Right renal cortex interstitium (tissue), 3 donors: ENCODE data around the gene LASP1. TPM values are rescaled to one million over a fixed set of nuclear protein-coding genes. Genes with fewer than 3 reads are reported as not detected.

Source experiments
- DNase-seq, 3 donors: peaks; one replicate each; pipeline ENCODE4 v3.0.0-alpha.2; 2013; ENCODE audit warnings: low read depth in 3 of 3, low spot score in 2 of 3
- polyA plus RNA-seq, 3 donors: library from polyadenylated mRNA; unstranded; fragments of 120-200 nt; gene quantifications; one replicate each; pipeline ENCODE4 v1.2.1, GENCODE V29; 2013; ENCODE audit not compliant: insufficient read length in 3 of 3

The LASP1 gene
- polyA plus RNA-seq, 3 donors = 131 to 148 (median 140) TPM

DNA sequence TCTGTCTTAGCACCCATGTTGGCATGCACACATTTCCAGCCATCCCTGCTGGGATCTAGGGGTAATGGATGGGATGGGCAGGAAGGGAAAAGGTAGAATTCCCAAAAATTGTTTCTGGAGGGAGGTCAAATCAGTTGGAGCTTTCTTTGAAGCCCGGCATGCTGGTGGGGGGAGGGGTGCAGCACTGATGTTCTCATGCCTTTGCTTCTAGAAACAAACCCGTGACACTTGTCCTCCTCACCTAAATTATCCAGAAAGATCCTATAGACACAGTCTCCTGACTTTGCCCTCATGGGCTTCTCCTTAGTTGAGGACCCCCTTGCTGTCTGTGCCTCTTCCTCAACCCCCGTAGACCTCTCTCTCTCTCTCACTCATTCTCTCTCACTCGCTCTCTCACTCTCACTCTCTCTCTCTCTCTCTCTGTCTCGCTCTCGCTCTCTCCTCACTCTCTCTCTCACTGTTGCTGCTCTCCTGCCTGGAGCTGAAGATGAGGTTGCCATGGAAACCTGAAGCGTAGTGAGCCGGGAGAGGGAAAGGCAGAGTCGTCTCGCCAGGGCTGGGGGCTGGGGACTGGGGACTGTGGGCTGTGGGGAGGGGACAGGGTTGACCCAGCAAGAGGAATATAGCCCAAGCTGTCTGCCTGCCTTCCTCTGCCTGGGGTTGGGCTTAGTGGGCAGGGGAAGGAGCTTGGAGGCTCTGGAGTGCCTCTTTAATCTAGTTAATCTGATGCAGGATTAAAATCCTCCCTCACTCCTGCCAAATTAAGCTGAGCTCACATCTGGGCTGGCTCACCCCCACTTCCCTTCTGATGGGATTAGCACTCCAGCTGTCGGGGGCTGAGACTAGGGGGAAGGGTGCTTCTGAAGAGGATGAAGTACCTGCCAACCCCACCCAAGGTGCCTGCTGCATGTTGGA lies 16.1 kb downstream of the LASP1 start:
- DNase-seq = no peak

DNA sequence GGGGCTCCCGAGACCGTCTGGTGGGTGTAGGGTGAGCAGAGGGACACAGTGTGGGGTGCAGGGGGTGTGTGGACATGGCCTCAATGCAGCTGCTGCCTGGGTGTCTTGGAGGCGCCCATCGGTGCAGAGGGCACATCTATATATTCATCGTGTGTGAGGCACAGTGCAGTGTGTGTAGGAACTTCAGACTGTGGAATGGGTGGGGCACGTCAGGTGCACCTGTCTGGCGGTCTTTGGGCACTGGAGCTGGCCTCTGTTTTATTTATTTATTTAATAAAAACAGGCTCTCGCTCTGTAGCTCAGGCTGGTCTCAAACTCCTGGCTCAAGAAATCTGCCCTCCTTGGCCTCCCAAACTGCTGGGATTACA lies 16.8 kb downstream of the LASP1 start:
- DNase-seq = no peak

DNA sequence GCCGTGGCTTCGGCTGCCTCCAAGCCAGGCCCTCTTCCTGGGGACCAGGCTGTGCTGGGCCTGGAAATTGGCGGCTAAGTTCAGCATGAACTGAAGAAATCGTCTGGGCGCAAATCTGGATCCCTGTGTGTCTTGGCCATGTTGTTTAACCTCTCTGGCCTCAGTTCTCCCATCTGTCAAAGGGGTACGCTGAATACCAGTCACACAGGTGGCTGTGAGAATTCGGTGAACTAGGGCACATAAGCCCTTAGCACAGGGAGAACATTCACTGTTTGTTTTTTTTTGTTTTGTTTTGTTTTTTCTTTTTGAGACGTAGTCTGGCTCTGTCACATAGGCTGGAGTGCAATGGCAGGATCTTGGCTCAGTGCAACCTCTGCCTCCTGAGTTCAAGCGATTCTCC lies 19.0 kb downstream of the LASP1 start:
- no peak for DNase-seq

GRCh38 chr17:38889745-38890409 lies 20.0 kb downstream of the LASP1 start:
- no peak for DNase-seq

DNA sequence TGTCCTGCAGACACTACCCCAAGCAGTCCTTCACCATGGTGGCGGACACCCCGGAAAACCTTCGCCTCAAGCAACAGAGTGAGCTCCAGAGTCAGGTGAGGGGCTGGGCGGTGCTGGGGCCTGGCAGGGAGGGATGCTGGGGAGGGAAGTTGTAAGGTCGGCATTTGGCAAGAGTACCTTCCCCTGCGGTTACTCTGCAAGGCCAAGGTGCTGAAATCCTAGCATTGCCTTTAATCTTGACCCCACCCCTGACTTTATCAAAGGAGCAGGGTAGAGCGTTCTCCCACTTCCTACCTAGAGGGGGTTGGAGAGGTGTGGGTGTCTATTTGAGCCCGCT lies 20.5 kb downstream of the LASP1 start:
- no peak for DNase-seq

- DNase-seq = no peak
Measured at GRCh38 chr17:38891441-38891840, 21.6 kb downstream of the LASP1 start.

DNA sequence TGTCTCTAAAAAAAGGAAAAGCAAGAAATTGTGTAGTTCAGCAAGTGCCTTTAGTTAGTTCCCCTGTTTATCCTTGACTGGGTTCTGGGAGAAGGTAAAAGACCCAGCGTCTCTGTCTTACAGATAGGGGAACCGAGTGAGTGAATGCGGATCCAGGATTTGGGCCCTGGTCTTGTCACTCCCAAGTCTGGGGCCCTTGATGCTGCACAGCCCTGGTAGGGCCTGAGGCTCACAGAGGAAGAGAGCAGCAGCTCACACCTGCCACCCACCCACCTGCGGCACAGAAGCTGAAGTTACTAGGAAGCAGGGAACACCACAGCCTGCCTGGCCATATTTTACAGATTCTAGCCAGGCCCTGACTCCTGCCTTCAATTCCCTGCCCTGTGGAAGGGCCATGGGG lies 22.2 kb downstream of the LASP1 start:
- DNase-seq = no peak

- DNase-seq = no peak
Measured at GRCh38 chr17:38892620-38893019, 22.8 kb downstream of the LASP1 start.

- no peak for DNase-seq
Measured at GRCh38 chr17:38893113-38893512, 23.3 kb downstream of the LASP1 start.

DNA sequence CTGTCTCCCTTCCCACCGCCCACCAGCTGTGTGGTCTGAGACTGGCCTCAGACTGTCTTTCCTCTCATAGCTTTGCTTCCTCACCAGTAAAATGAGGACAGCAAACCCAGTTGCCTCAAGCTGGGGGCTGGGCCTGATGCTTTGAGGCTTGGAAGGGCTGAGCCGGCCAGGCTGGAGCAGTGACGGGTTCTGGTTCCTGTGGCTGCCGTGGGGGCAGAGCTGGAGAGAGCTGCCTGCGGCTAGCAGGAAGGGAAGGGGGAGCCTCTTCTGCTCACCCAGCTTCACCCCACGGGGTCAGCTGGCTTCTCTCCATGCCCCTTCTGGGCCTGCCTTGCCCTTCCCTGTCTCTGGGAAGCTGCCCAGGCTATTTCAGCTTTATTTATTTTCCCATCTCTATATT lies 23.7 kb downstream of the LASP1 start:
- no peak for DNase-seq

- DNase-seq = no peak
Measured at GRCh38 chr17:38894276-38894675, 24.4 kb downstream of the LASP1 start.

GRCh38 chr17:38896346-38896954 lies 26.6 kb downstream of the LASP1 start:
- no peak for DNase-seq

DNA sequence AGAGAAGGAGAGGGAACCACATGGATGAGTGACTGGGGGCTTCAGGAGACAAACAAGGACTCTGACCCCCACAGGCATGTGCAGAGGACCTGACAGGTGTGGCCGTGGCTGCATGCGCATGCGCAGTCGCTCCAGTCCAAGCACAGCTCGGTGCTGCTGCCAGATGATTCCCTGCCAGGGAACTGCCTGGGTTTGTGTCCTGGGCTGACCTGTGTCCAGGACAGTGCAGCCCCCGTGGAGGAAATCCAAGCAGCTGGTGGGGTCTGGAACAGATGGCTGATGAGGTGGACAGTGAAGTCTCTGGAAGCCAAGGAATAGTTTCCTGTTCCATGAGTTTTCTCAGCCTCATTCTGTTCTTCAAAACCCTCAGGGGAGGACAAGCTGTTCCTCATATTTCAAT lies 27.3 kb downstream of the LASP1 start:
- DNase-seq = no peak

DNA sequence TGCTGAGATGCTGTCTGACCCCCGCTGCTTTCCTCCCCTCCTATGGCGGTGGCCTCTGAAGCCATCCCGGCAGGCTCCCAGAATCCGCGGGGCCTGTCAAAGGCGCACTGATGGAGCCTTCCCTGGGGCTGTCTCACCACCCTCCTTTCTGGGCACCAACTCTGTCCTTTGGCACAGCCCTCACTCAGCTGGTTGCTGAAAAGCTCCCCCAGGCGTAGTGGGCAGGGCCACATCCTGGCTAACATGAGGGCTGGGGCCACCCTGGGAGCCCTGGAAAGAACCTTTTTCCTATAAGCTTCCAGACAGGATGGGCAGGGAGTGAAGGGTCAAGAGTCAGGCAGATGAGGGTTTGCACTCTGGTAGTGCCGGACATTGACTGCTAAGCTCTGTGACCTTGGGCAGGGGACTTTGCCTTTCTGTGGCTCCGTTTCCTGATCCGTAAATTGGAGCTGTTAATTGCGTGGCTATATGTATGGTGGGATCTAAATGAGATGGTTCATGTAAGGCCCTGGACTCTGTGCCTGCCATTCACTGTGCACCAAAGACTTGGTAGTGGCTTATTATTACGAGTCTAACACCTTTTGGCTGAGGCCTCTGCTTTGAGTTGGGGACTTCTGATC lies 27.9 kb downstream of the LASP1 start:
- DNase-seq = no peak

- DNase-seq = no peak
Measured at GRCh38 chr17:38898291-38898679, 28.4 kb downstream of the LASP1 start.

GRCh38 chr17:38898812-38899348 lies 29.0 kb downstream of the LASP1 start:
- DNase-seq = no peak

DNA sequence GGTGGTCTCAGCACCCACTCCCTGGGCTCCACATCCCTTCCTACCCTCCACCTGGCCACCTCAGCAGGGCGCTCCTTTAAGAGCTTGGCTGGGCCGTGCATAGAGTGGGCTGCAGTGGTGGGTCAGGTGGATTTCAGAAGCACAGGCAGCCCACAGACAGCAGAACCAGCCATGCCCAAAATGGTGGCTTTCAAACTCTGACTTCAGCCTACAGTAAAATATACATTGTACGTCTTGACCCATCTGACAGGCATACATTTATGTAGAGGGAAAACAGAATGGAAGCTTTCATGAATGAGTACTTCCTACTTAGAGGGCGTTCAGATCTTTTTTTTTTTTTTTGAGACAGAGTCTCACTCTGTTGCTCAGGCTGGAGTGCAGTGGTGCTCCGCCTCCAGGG lies 29.6 kb downstream of the LASP1 start:
- DNase-seq = no peak

DNA sequence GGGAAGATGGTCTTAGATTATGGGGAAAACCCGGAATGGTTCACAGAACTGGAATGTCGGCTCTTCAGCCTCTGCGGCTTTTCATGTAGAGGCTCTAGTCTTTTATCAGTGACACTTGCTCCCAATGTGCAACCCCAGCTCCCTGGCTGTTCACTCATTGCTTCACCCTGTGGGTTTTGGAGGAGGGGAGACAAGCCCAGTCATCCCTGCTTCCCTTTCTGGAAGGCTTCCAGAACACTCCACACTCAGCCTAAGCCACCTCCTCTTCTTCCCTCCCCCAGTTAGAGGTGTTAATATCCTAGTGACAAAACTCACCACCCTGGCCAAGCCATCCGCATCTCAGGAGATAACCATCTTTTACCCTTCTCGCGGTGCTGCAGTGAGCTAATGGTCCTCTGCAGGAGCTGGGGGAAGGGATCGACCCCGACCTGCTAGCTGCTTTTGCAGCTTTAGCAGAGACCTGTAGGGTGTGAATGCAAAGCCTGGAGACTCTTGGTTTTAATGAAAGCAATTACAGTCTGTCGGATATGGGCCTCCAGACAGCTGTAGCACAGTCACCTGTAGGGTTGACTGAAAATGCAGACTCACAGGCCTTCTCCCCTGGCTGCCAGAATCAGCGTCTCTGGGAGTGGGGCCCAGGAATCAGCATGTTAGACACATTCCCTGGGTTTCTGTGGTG lies 31.3 kb downstream of the LASP1 start:
- no peak for DNase-seq

GRCh38 chr17:38903404-38903803 lies 33.5 kb downstream of the LASP1 start:
- no peak for DNase-seq

- no peak for DNase-seq
Measured at GRCh38 chr17:38904892-38905291, 35.0 kb downstream of the LASP1 start.

GRCh38 chr17:38905375-38905774 lies 35.5 kb downstream of the LASP1 start:
- DNase-seq = no peak
